OCI-LY7 (cell line): ENCODE measurements around the gene TSPO. TPM values are rescaled to one million over a fixed set of nuclear protein-coding genes. Genes with fewer than 3 reads are reported as not detected.

ENCODE experiments used
- BruUV-seq: library from RNA; stranded (reverse); fragments of 400-500 nt; replicated peaks from 2 replicates; lab custom pipeline; 2021; lab: Mats Ljungman, UMichigan
- CTCF ChIA-PET: fragments of 300-600 bp; sonication (Branson Sonifier 250); formaldehyde crosslinking; loops from one replicate; lab custom pipeline; 2022; ENCODE audit warnings: antibody characterized with exemption; ENCODE audit not compliant: unreplicated experiment; lab: Charles Lee
- POLR2A ChIA-PET: fragments of 300-600 bp; sonication (Branson Sonifier 250); formaldehyde crosslinking; loops from one replicate; lab custom pipeline; 2022; ENCODE audit warnings: antibody characterized with exemption; lab: Charles Lee
- DNase-seq: peaks from one replicate; pipeline ENCODE4 v3.0.0-alpha.2; 2015; ENCODE audit warnings: low spot score
- H2AFZ ChIP-seq: fragments of 200-600 bp; sonication (generic), shearing (Covaris generic); 2 replicates; pipeline ENCODE4 v1.6.1; 2014; ENCODE audit warnings: mild to moderate bottlenecking, antibody characterized with exemption, low read length, moderate library complexity
- H3K27ac ChIP-seq: fragments of 200-600 bp; sonication (generic); 2 replicates; pipeline ENCODE4 v1.5.1; 2014; ENCODE audit warnings: mixed run types, low read depth, mild to moderate bottlenecking, moderate library complexity, low read length, inconsistent platforms; ENCODE audit not compliant: poor library complexity, severe bottlenecking
- H3K36me3 ChIP-seq: fragments of 200-600 bp; sonication (generic); 2 replicates; pipeline ENCODE4 v1.6.1; 2014; ENCODE audit warnings: mild to moderate bottlenecking, antibody characterized with exemption, low read length, moderate library complexity, mixed read lengths; ENCODE audit not compliant: insufficient read depth
- H3K4me1 ChIP-seq: fragments of 200-600 bp; sonication (generic); 2 replicates; pipeline ENCODE4 v1.5.1; 2014; ENCODE audit warnings: mild to moderate bottlenecking, low read length; ENCODE audit not compliant: insufficient read depth, poor library complexity, severe bottlenecking
- H3K4me2 ChIP-seq: fragments of 200-600 bp; sonication (generic); 2 replicates; pipeline ENCODE4 v1.6.1; 2014; ENCODE audit warnings: mild to moderate bottlenecking, low read length
- H3K4me3 ChIP-seq: fragments of 200-600 bp; sonication (generic); 2 replicates; pipeline ENCODE4 v1.5.1; 2014; ENCODE audit warnings: mild to moderate bottlenecking, low read depth, low read length; ENCODE audit not compliant: poor library complexity, severe bottlenecking
- H3K79me2 ChIP-seq: fragments of 200-600 bp; sonication (generic); 2 replicates; pipeline ENCODE4 v1.6.1; 2016; ENCODE audit warnings: low read depth, mild to moderate bottlenecking, low read length, moderate library complexity, mixed read lengths; ENCODE audit not compliant: insufficient read depth
- H3K9me2 ChIP-seq: fragments of 200-600 bp; sonication (generic); 2 replicates; pipeline ENCODE4 v1.6.1; 2016; ENCODE audit warnings: mild to moderate bottlenecking, low read length, mixed read lengths; ENCODE audit not compliant: insufficient read depth
- H3K9me3 ChIP-seq: fragments of 200-600 bp; sonication (generic); 2 replicates; pipeline ENCODE4 v1.6.1; 2014; ENCODE audit warnings: mild to moderate bottlenecking, mixed run types, low read length, mixed read lengths
- H4K20me1 ChIP-seq: fragments of 200-600 bp; sonication (generic); 2 replicates; pipeline ENCODE4 v1.6.1; 2014; ENCODE audit warnings: mild to moderate bottlenecking, antibody characterized with exemption, low read length, moderate library complexity, mixed read lengths; ENCODE audit not compliant: insufficient read depth
- EZH2phosphoT487 ChIP-seq: fragments of 200-600 bp; sonication (generic); IDR thresholded peaks from 2 replicates; pipeline ENCODE4 v1.6.1; 2018; ENCODE audit warnings: low read depth, borderline replicate concordance, mild to moderate bottlenecking, mixed run types, antibody characterized with exemption, low read length, moderate library complexity, mixed read lengths
- intact Hi-C: fragments of 100-400 bp; cut with micrococcal nuclease; formaldehyde crosslinking; loops from one replicate; pipeline ENCODE4 v1.10.0; 2022; ENCODE audit not compliant: unreplicated experiment
- total RNA-seq, 2 experiments: library from RNA; depleted of rRNA in 1 of 2; stranded (reverse); fragments of >200 nt in 1 of 2; shearing (Covaris generic) in 1 of 2; gene quantifications; 2 replicates each; pipeline ENCODE4 v1.2.3, GENCODE V29; 2014 to 2022
- TF ChIP-seq, protein P1 (sequence below): fragments of 200-600 bp; sonication (generic); conservative IDR thresholded peaks from 2 replicates; pipeline ENCODE4 v1.5.1; 2014; ENCODE audit warnings: mild to moderate bottlenecking, antibody characterized with exemption, low read length, moderate library complexity, mixed read lengths

The TSPO gene
- total RNA-seq, 2 experiments from 2014 or later, result 47.1 to 69.9 TPM

DNA sequence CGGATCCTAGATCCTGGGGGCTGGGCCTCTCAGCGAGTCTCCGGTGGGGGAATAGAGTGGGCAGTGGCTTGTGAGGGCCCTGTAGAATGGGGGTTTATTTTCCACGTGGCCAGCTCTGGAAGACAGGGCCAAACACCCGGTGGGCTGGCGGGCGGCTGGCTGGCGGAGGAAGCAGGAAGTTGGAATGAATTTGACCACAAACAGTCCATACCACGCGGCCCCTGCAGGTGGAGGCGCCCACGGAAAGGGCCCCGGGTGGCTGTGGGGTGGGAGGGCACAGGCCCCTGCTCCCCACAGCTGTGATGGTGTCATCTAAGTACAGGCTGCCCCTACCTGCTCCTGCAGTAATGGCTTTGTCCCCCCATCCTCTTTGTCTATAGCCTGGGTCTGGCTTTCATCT lies 23.2 kb upstream of the TSPO start:
- peak overlapping the region; percentile 50 for H3K4me3 ChIP-seq
- no peak overlapping the region for H2AFZ ChIP-seq
- no TSS peak for BruUV-seq
- TF ChIP-seq, protein P1, sequence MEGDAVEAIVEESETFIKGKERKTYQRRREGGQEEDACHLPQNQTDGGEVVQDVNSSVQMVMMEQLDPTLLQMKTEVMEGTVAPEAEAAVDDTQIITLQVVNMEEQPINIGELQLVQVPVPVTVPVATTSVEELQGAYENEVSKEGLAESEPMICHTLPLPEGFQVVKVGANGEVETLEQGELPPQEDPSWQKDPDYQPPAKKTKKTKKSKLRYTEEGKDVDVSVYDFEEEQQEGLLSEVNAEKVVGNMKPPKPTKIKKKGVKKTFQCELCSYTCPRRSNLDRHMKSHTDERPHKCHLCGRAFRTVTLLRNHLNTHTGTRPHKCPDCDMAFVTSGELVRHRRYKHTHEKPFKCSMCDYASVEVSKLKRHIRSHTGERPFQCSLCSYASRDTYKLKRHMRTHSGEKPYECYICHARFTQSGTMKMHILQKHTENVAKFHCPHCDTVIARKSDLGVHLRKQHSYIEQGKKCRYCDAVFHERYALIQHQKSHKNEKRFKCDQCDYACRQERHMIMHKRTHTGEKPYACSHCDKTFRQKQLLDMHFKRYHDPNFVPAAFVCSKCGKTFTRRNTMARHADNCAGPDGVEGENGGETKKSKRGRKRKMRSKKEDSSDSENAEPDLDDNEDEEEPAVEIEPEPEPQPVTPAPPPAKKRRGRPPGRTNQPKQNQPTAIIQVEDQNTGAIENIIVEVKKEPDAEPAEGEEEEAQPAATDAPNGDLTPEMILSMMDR, result no peak
- TF ChIP-seq EZH2phosphoT487, result no peak
- H3K79me2 ChIP-seq, result peaks cover 34% of the 10 kb centered on the region
- POLR2A ChIA-PET, result interaction anchor here (0.8 to 1.5 kb wide), 4 partner anchors 10 to 16 kb away, joined by 3 to 5 read pairs (median 4); no protein-coding TSS in a partner anchor
- peaks cover 96% of the 10 kb centered on the region for H3K36me3 ChIP-seq
- peak overlapping the region; percentile 96 for H3K27ac ChIP-seq
- intact Hi-C loops, result no loop called here
- no peaks in the 10 kb centered on the region for H3K9me3 ChIP-seq
- H3K4me1 ChIP-seq, result peaks cover 72% of the 10 kb centered on the region
- DNase-seq, result peak; percentile 62
- CTCF ChIA-PET, result interaction anchor here (0.5 kb wide), 1 partner anchor 260 kb away, joined by 14 read pairs; no protein-coding TSS in a partner anchor
- peaks cover 4% of the 10 kb centered on the region; the same call in 1 of the 2 replicates for H4K20me1 ChIP-seq
- H3K4me2 ChIP-seq, result peak overlapping the region; percentile 81
- no peaks in the 10 kb centered on the region for H3K9me2 ChIP-seq

DNA sequence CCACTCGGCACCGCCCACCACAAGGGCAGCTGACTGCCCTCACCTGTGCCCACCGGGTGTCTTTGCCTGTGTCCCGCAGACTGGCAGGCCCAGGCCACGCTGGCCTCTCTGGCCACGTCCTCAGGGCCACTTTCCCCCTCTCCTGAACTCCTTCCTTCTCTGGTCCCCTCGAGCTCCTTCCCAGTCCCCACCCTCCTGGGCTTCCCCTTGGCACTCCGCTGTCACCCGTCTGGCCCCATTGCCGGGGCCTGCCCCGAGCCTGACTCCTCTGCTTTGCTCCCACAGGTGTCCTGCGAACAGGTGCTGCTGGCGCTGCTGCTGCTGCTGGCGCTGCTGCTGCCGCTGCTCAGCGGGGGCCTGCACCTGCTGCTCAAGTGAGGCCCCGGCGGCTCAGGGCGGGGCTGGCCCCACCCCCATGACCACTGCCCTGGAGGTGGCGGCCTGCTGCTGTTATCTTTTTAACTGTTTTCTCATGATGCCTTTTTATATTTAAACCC lies 22.4 kb upstream of the TSPO start:
- ChIA-PET CTCF (no interaction called here), POLR2A (interaction anchor here (1.5 kb wide), 1 partner anchor 15 kb away, joined by 4 read pairs; no protein-coding TSS in a partner anchor)
- Histone ChIP-seq H3K4me3 (peak overlapping the region; percentile 50), H3K36me3 (peaks cover 97% of the 10 kb centered on the region), H3K4me2 (peak overlapping the region; percentile 81), H3K27ac (peak overlapping the region; percentile 96), H3K79me2 (peaks cover 26% of the 10 kb centered on the region), H3K9me3 (no peaks in the 10 kb centered on the region), H4K20me1 (peaks cover 4% of the 10 kb centered on the region; the same call in 1 of the 2 replicates), H3K9me2 (no peaks in the 10 kb centered on the region), H3K4me1 (peaks cover 64% of the 10 kb centered on the region), H2AFZ (no peak overlapping the region)
- BruUV-seq, result no TSS peak
- TF ChIP-seq EZH2phosphoT487, result no peak
- TF ChIP-seq, protein P1, result no peak
- peak; percentile 88 for DNase-seq
- intact Hi-C loops, result no loop called here
